ENCODE data around the gene ACTR6.
"Not testable (repeated sequence)": the region's sequence is repeated elsewhere in the genome, so short reads cannot be mapped to it uniquely, and the experiment has no call there.

ACTR6 gene

GRCh38 chr12:100169345-100169744 lies 31.3 kb upstream of the ACTR6 start:
- no peak for ATAC-seq (ENCODE audit: low read depth)
- Histone ChIP-seq H3K36me3 (ENCODE audit: low read depth) (peaks cover 10% of the 10 kb centered on the region), H3K9me3 (ENCODE audit: severe bottlenecking) (no peaks in the 10 kb centered on the region), H3K4me3 (ENCODE audit: severe bottlenecking) (no peak overlapping the region), H3K27ac (ENCODE audit: poor library complexity, severe bottlenecking) (no peak overlapping the region), H3K4me1 (ENCODE audit: insufficient read depth, poor library complexity, severe bottlenecking) (no peaks in the 10 kb centered on the region), H3K27me3 (ENCODE audit: insufficient read depth, poor library complexity, severe bottlenecking) (no peaks in the 10 kb centered on the region)
- TF ChIP-seq CTCF (IDR thresholded peaks at IDR 0.05; ENCODE audit: poor library complexity, severe bottlenecking) = no peak
- no peak for DNase-seq (ENCODE audit: low spot score)

GRCh38 chr12:100170313-100170858 lies 30.2 kb upstream of the ACTR6 start:
- no peak for TF ChIP-seq CTCF (IDR thresholded peaks at IDR 0.05; ENCODE audit: poor library complexity, severe bottlenecking)
- no peak overlapping the region for H3K4me3 ChIP-seq (ENCODE audit: severe bottlenecking)
- H3K36me3 ChIP-seq (ENCODE audit: low read depth) = peaks cover 13% of the 10 kb centered on the region
- ATAC-seq (ENCODE audit: low read depth) = no peak
- H3K9me3 ChIP-seq (ENCODE audit: severe bottlenecking) = no peaks in the 10 kb centered on the region
- no peaks in the 10 kb centered on the region for H3K27me3 ChIP-seq (ENCODE audit: insufficient read depth, poor library complexity, severe bottlenecking)
- no peaks in the 10 kb centered on the region for H3K4me1 ChIP-seq (ENCODE audit: insufficient read depth, poor library complexity, severe bottlenecking)
- no peak overlapping the region for H3K27ac ChIP-seq (ENCODE audit: poor library complexity, severe bottlenecking)
- DNase-seq (ENCODE audit: low spot score) = no peak

GRCh38 chr12:100171248-100171647 lies 29.4 kb upstream of the ACTR6 start:
- ATAC-seq (ENCODE audit: low read depth) (no peak), DNase-seq (ENCODE audit: low spot score) (no peak)

GRCh38 chr12:100173111-100173510 lies 27.5 kb upstream of the ACTR6 start:
- Histone ChIP-seq H3K27me3 (ENCODE audit: insufficient read depth, poor library complexity, severe bottlenecking) (no peaks in the 10 kb centered on the region), H3K27ac (ENCODE audit: poor library complexity, severe bottlenecking) (no peak overlapping the region), H3K36me3 (ENCODE audit: low read depth) (peaks cover 19% of the 10 kb centered on the region), H3K4me1 (ENCODE audit: insufficient read depth, poor library complexity, severe bottlenecking) (no peaks in the 10 kb centered on the region), H3K9me3 (ENCODE audit: severe bottlenecking) (no peaks in the 10 kb centered on the region), H3K4me3 (ENCODE audit: severe bottlenecking) (no peak overlapping the region)
- TF ChIP-seq CTCF (IDR thresholded peaks at IDR 0.05; ENCODE audit: poor library complexity, severe bottlenecking) = no peak
- ATAC-seq (ENCODE audit: low read depth) = no peak
- no peak for DNase-seq (ENCODE audit: low spot score)

More at GRCh38 chr12:100171248-100171647, 29.4 kb upstream of the ACTR6 start:
- Histone ChIP-seq H3K4me1 (ENCODE audit: insufficient read depth, poor library complexity, severe bottlenecking) (no peaks in the 10 kb centered on the region), H3K36me3 (ENCODE audit: low read depth) (peaks cover 13% of the 10 kb centered on the region), H3K27ac (ENCODE audit: poor library complexity, severe bottlenecking) (no peak overlapping the region), H3K4me3 (ENCODE audit: severe bottlenecking) (no peak overlapping the region), H3K9me3 (ENCODE audit: severe bottlenecking) (no peaks in the 10 kb centered on the region), H3K27me3 (ENCODE audit: insufficient read depth, poor library complexity, severe bottlenecking) (no peaks in the 10 kb centered on the region)
- no peak for TF ChIP-seq CTCF (IDR thresholded peaks at IDR 0.05; ENCODE audit: poor library complexity, severe bottlenecking)

GRCh38 chr12:100174495-100174894 lies 26.1 kb upstream of the ACTR6 start:
- Histone ChIP-seq H3K9me3 (ENCODE audit: severe bottlenecking) (no peaks in the 10 kb centered on the region), H3K4me3 (ENCODE audit: severe bottlenecking) (no peak overlapping the region), H3K27ac (ENCODE audit: poor library complexity, severe bottlenecking) (no peak overlapping the region), H3K4me1 (ENCODE audit: insufficient read depth, poor library complexity, severe bottlenecking) (no peaks in the 10 kb centered on the region), H3K36me3 (ENCODE audit: low read depth) (peaks cover 27% of the 10 kb centered on the region), H3K27me3 (ENCODE audit: insufficient read depth, poor library complexity, severe bottlenecking) (no peaks in the 10 kb centered on the region)
- DNase-seq (ENCODE audit: low spot score) (no peak), ATAC-seq (ENCODE audit: low read depth) (no peak)
- TF ChIP-seq CTCF (IDR thresholded peaks at IDR 0.05; ENCODE audit: poor library complexity, severe bottlenecking) = no peak

GRCh38 chr12:100176493-100176892 lies 24.1 kb upstream of the ACTR6 start:
- not testable (repeated sequence) for DNase-seq (ENCODE audit: low spot score); H3K4me3 ChIP-seq (ENCODE audit: severe bottlenecking); H3K27me3 ChIP-seq (ENCODE audit: insufficient read depth, poor library complexity, severe bottlenecking); ATAC-seq (ENCODE audit: low read depth); H3K4me1 ChIP-seq (ENCODE audit: insufficient read depth, poor library complexity, severe bottlenecking); H3K27ac ChIP-seq (ENCODE audit: poor library complexity, severe bottlenecking); H3K9me3 ChIP-seq (ENCODE audit: severe bottlenecking)
- peaks cover 36% of the 10 kb centered on the region for H3K36me3 ChIP-seq (ENCODE audit: low read depth)

Data from RWPE2 (cell line).